Fibroblast of the aortic adventitia (primary cell): ENCODE data around the gene NDNF. TPM values are rescaled to one million over a fixed set of nuclear protein-coding genes. Genes with fewer than 3 reads are reported as not detected.

Experiments used
- DNase-seq: peaks from one replicate; pipeline ENCODE4 v3.0.0-alpha.2; 2010; ENCODE audit warnings: low read depth
- H3K4me3 ChIP-seq: 2 replicates; pipeline ENCODE4 v1.5.1; 2011; ENCODE audit warnings: low read depth, mild to moderate bottlenecking, control low read depth, low read length, moderate library complexity
- total RNA-seq: library from RNA; depleted of rRNA; stranded (reverse); fragments of >200 nt; gene quantifications from 2 replicates; pipeline ENCODE4 v1.2.3, GENCODE V29; 2012; ENCODE audit warnings: low replicate concordance
- TF ChIP-seq, protein P1 (sequence below): IDR thresholded peaks from 2 replicates; pipeline ENCODE4 v1.5.1; 2011; ENCODE audit warnings: mild to moderate bottlenecking, low read length, control low read depth, inconsistent platforms; ENCODE audit not compliant: insufficient read depth

Gene NDNF
- total RNA-seq, 1 donor, result 0.36 TPM

DNA sequence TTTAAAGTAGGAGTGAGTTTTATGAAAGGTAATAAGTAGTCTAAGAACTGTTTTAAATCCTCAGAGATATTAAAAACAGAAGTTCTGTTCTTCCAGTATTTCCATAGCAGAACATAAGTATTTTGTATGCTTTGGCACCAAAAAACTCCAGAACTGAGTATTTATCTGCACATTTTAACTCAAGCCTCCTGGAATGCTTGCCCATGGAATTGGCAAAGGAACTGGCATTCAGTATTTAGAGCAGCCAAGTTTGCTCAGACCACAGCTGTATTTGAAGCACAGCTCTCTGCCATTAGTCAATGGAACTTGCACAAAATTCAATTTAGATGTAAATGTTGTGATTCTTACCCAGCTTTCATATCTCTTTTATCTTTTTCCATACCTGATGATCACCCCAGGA is 42.2 kb downstream of the NDNF start:
- no peak overlapping the region for H3K4me3 ChIP-seq
- DNase-seq, result peak; percentile 32
- TF ChIP-seq, protein P1, sequence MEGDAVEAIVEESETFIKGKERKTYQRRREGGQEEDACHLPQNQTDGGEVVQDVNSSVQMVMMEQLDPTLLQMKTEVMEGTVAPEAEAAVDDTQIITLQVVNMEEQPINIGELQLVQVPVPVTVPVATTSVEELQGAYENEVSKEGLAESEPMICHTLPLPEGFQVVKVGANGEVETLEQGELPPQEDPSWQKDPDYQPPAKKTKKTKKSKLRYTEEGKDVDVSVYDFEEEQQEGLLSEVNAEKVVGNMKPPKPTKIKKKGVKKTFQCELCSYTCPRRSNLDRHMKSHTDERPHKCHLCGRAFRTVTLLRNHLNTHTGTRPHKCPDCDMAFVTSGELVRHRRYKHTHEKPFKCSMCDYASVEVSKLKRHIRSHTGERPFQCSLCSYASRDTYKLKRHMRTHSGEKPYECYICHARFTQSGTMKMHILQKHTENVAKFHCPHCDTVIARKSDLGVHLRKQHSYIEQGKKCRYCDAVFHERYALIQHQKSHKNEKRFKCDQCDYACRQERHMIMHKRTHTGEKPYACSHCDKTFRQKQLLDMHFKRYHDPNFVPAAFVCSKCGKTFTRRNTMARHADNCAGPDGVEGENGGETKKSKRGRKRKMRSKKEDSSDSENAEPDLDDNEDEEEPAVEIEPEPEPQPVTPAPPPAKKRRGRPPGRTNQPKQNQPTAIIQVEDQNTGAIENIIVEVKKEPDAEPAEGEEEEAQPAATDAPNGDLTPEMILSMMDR, result no peak

GRCh38 chr4:121026034-121026433 is 46.3 kb downstream of the NDNF start:
- TF ChIP-seq, protein P1, result no peak
- H3K4me3 ChIP-seq, result no peak overlapping the region
- DNase-seq, result no peak

GRCh38 chr4:121025540-121025939 is 46.8 kb downstream of the NDNF start:
- H3K4me3 ChIP-seq, result no peak overlapping the region
- TF ChIP-seq, protein P1, result no peak
- no peak for DNase-seq

DNA sequence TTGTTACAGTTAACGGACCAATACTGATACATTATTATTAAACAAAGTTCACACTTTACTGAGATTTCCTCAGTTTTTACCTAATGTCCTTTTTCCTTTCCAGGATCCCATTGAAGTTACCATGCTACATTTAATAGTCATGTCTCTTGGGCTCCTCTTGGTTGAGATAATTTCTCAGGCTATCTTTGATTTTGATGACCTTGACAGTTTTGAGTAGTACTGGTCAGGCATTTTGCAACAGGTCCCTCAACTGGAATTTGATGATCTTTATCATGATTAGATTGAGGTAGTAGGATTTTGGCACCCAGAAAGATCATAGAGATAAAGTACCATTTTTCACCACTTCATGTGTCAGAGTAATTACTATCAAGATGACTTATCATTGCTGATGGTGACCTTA is 53.8 kb downstream of the NDNF start:
- TF ChIP-seq, protein P1, result no peak
- no peak for DNase-seq
- no peak overlapping the region for H3K4me3 ChIP-seq

GRCh38 chr4:121016611-121017010 is 55.7 kb downstream of the NDNF start:
- TF ChIP-seq, protein P1, result no peak
- DNase-seq, result no peak
- no peak overlapping the region for H3K4me3 ChIP-seq

DNA sequence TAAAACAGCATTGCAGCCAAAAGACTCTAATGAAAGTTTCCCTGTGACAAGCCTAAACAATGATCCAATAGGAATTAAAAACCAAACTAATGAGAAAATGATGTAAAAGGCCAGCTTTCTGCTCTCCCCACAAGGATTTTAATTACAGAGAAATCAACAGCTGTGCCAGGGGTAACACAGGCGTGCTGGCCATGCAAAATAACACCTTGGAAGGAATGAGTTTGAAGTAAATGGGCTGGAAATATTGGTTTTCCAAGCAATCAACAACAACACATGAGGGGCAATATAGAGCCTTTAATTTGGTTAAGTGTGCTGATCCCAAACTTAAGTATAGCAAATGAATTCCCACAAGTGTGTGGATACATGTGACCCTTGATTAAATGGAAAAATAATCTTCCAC is 56.9 kb downstream of the NDNF start:
- no peak for DNase-seq
- H3K4me3 ChIP-seq, result no peak overlapping the region
- TF ChIP-seq, protein P1, result no peak

DNA sequence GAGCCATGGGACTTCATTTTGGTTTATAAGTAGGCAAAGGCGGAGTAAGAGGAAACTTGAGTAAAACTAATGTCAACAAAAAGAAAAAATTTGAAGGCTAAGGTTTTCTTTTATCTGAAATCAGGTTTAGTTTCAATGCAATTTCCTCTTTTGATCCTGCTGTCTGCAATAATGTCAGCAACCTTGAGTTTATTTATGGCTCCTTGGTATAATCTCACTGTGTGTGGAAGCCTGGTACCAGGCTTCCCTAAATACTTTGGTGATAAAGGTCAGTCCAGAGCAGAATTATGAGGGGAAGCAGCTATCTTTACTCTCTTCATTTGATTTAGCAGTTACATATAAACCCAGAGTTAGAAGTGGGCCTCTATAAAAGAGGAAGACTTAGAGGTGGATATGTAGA is 57.8 kb downstream of the NDNF start:
- H3K4me3 ChIP-seq, result no peak overlapping the region
- TF ChIP-seq, protein P1, result no peak
- DNase-seq, result no peak
